ENCODE data around the gene PAWR. TPM values are rescaled to one million over a fixed set of nuclear protein-coding genes. Genes with fewer than 3 reads are reported as not detected.
A peak's percentile ranks its signal among the peaks of the same experiment; 100 is the strongest.

The PAWR gene
- total and polyA plus RNA-seq, 2 donors (not counting 3 experiments of a cell fraction or from before 2014, with no cell fraction given): 18.3 to 154 TPM

GRCh38 chr12:79549531-79550271 is 141.1 kb downstream of the PAWR start:
- BruUV-seq (replicated peaks): no TSS peak
- Histone ChIP-seq H3K4me1 (ENCODE audit: control insufficient read depth, extremely low read depth, insufficient read depth, low read length) (peaks cover 55% of the 10 kb centered on the region), H3K9ac (replicated peaks; ENCODE audit: extremely low read depth, insufficient read depth, low read length) (no peak overlapping the region), H3K36me3 (ENCODE audit: control insufficient read depth in 2 of 2, extremely low read depth in 1 of 2, insufficient read depth in 2 of 2, low read length in 2 of 2) (peaks cover 3% of the 10 kb centered on the region in 2 experiments), H3K4me2 (ENCODE audit: insufficient read depth, low read length) (no peak overlapping the region), H3K4me3 (replicated peaks in 1 of 3; ENCODE audit: insufficient read depth in 1 of 3, low read depth in 1 of 3, low read length in 3 of 3) (no peak overlapping the region), H3K9me1 (replicated peaks; ENCODE audit: control insufficient read depth, extremely low read depth, insufficient read depth, low read length) (no peaks in the 10 kb centered on the region), H3K27me3 (ENCODE audit: control insufficient read depth in 2 of 2, insufficient read depth in 2 of 2, low read length in 2 of 2) (no peaks in the 10 kb centered on the region), H4K20me1 (replicated peaks; ENCODE audit: control insufficient read depth, extremely low read depth, insufficient read depth, low read length) (no peaks in the 10 kb centered on the region), H3K79me2 (ENCODE audit: control insufficient read depth, insufficient read depth, low read length) (no peaks in the 10 kb centered on the region), H3K27ac (ENCODE audit: insufficient read depth, low read depth, low read length) (peak overlapping the region; percentile 99), H2AFZ (ENCODE audit: low read depth, low read length) (no peak overlapping the region), H3K9me3 (replicated peaks; ENCODE audit: control insufficient read depth, insufficient read depth, low read length) (no peaks in the 10 kb centered on the region)
- intact Hi-C loops (cut with micrococcal nuclease): loop anchor here (5.0 to 10.0 kb wide), 2 partner anchors 295 to 508 kb away; no protein-coding TSS in a partner anchor
- POLR2A ChIA-PET: no interaction called here
- peak; percentile 76 for DNase-seq (ENCODE audit: low read depth, low spot score)
- CTCF ChIA-PET: interaction anchor here (1.0 to 3.4 kb wide), 3 partner anchors 29 to 141 kb away, joined by 3 to 84 read pairs (median 3); partner anchors contain the start of gene PAWR
- TF ChIP-seq EZH2 (IDR thresholded peaks at IDR 0.05; ENCODE audit: borderline replicate concordance, low read depth, low read length, severe bottlenecking): no peak
- TF ChIP-seq MAX (IDR thresholded peaks at IDR 0.05; ENCODE audit: insufficient read depth, insufficient read length): no peak
- no peak for TF ChIP-seq MYC (IDR thresholded peaks at IDR 0.05; ENCODE audit: low read depth, low read length)
- TF ChIP-seq POLR2AphosphoS5 (IDR thresholded peaks at IDR 0.05; ENCODE audit: insufficient read depth, low read depth, low read length): no peak
- TF ChIP-seq JUN (IDR thresholded peaks at IDR 0.05; ENCODE audit: borderline replicate concordance, insufficient read depth, insufficient read length, low read depth): no peak
- no peak for TF ChIP-seq POLR2A (IDR thresholded peaks at IDR 0.05; ENCODE audit: low read depth, low read length)
- no peak for TF ChIP-seq GATA2 (IDR thresholded peaks at IDR 0.05; ENCODE audit: insufficient read depth, insufficient read length, low read depth, low read length)
- no peak for TF ChIP-seq CTCF (IDR thresholded peaks at IDR 0.05; ENCODE audit: extremely low read depth in 1 of 2, insufficient read depth in 1 of 2, low read depth in 1 of 2, low read length in 2 of 2)
- TF ChIP-seq FOS (IDR thresholded peaks at IDR 0.05; ENCODE audit: borderline replicate concordance, insufficient read depth, low read length): no peak
- dilution Hi-C loops (cut with MboI; ENCODE audit: extremely low pct_ligation_motif_present, low sequenced_read_pairs): no loop called here
- no peak for FAIRE-seq

Data from endothelial cell of umbilical vein (primary cell).